RWPE2 (cell line): ENCODE results near the gene DNAH3.
"Not testable (repeated sequence)": the region's sequence is repeated elsewhere in the genome, so short reads cannot be mapped to it uniquely, and the experiment has no call there.

Experiments used
- ATAC-seq: fragments of 200-7000 bp; cut with Tn5 transposase; 3 replicates; pipeline ENCODE4 v1.9.1; 2021; ENCODE audit warnings: low read depth
- DNase-seq: peaks from one replicate; pipeline ENCODE4 v3.0.0-alpha.2; 2020; ENCODE audit warnings: low spot score
- H3K27ac ChIP-seq: fragments of 450-650 bp; 2 replicates; pipeline ENCODE4 v1.5.1; 2017; ENCODE audit warnings: mild to moderate bottlenecking; ENCODE audit not compliant: poor library complexity, severe bottlenecking
- H3K27me3 ChIP-seq: fragments of 250-450 bp; sonication (Bioruptor Pico); 2 replicates; pipeline ENCODE4 v1.5.1; 2021; ENCODE audit warnings: mild to moderate bottlenecking, moderate library complexity; ENCODE audit not compliant: insufficient read depth, poor library complexity, severe bottlenecking
- H3K36me3 ChIP-seq: fragments of 250-450 bp; sonication (Bioruptor Pico); 2 replicates; pipeline ENCODE4 v1.5.1; 2020; ENCODE audit warnings: low read depth, mild to moderate bottlenecking, moderate library complexity
- H3K4me1 ChIP-seq: fragments of 250-450 bp; sonication (Bioruptor Pico); 2 replicates; pipeline ENCODE4 v1.5.1; 2021; ENCODE audit warnings: mild to moderate bottlenecking, moderate library complexity; ENCODE audit not compliant: insufficient read depth, poor library complexity, severe bottlenecking
- H3K4me3 ChIP-seq: fragments of 250-450 bp; sonication (Bioruptor Pico); 2 replicates; pipeline ENCODE4 v1.5.1; 2021; ENCODE audit warnings: mild to moderate bottlenecking, moderate library complexity; ENCODE audit not compliant: severe bottlenecking
- H3K9me3 ChIP-seq: fragments of 250-450 bp; sonication (Bioruptor Pico); 2 replicates; pipeline ENCODE4 v1.5.1; 2021; ENCODE audit warnings: mild to moderate bottlenecking, moderate library complexity; ENCODE audit not compliant: severe bottlenecking
- CTCF ChIP-seq: fragments of 450-650 bp; IDR thresholded peaks from one replicate; pipeline ENCODE4 v1.5.1; 2017; ENCODE audit warnings: mild to moderate bottlenecking, moderate library complexity; ENCODE audit not compliant: poor library complexity, severe bottlenecking

Gene DNAH3

GRCh38 chr16:20987049-20987448 is 163.6 kb downstream of the DNAH3 start:
- no peaks in the 10 kb centered on the region for H3K4me1 ChIP-seq
- no peak overlapping the region for H3K4me3 ChIP-seq
- no peak for TF ChIP-seq CTCF
- no peaks in the 10 kb centered on the region for H3K27me3 ChIP-seq
- no peaks in the 10 kb centered on the region for H3K9me3 ChIP-seq
- ATAC-seq = no peak
- H3K36me3 ChIP-seq = no peaks in the 10 kb centered on the region
- H3K27ac ChIP-seq = no peak overlapping the region
- DNase-seq = no peak

- Histone ChIP-seq H3K27me3 (no peaks in the 10 kb centered on the region), H3K9me3 (no peaks in the 10 kb centered on the region), H3K4me1 (no peaks in the 10 kb centered on the region), H3K27ac (no peak overlapping the region), H3K4me3 (no peak overlapping the region), H3K36me3 (no peaks in the 10 kb centered on the region)
- DNase-seq (no peak), ATAC-seq (no peak)
- TF ChIP-seq CTCF = no peak
These were observed 166.6 kb downstream of the DNAH3 start for GRCh38 chr16:20984019-20984418.

- TF ChIP-seq CTCF = no peak
- no peaks in the 10 kb centered on the region for H3K9me3 ChIP-seq
- no peaks in the 10 kb centered on the region for H3K4me1 ChIP-seq
- DNase-seq = no peak
- no peak overlapping the region for H3K27ac ChIP-seq
- ATAC-seq = no peak
- H3K36me3 ChIP-seq = no peaks in the 10 kb centered on the region
- H3K4me3 ChIP-seq = no peak overlapping the region
- H3K27me3 ChIP-seq = no peaks in the 10 kb centered on the region
These were observed 174.1 kb downstream of the DNAH3 start for GRCh38 chr16:20976576-20976975.

- ATAC-seq, DNase-seq, H3K4me1 ChIP-seq, H3K9me3 ChIP-seq, H3K27ac ChIP-seq, H3K27me3 ChIP-seq, H3K4me3 ChIP-seq, H3K36me3 ChIP-seq: not testable (repeated sequence)
These were observed 177.4 kb downstream of the DNAH3 start for GRCh38 chr16:20973201-20973600.

- TF ChIP-seq CTCF = no peak
- Histone ChIP-seq H3K4me3 (no peak overlapping the region), H3K27me3 (no peaks in the 10 kb centered on the region), H3K27ac (no peak overlapping the region), H3K4me1 (no peaks in the 10 kb centered on the region), H3K9me3 (no peaks in the 10 kb centered on the region), H3K36me3 (no peaks in the 10 kb centered on the region)
- ATAC-seq = no peak; the same call in 2 of the 3 replicates
- DNase-seq = no peak
These were observed 179.2 kb downstream of the DNAH3 start for GRCh38 chr16:20971401-20971800.
